ENCODE data around the gene IGFBP4.

Gene IGFBP4

DNA sequence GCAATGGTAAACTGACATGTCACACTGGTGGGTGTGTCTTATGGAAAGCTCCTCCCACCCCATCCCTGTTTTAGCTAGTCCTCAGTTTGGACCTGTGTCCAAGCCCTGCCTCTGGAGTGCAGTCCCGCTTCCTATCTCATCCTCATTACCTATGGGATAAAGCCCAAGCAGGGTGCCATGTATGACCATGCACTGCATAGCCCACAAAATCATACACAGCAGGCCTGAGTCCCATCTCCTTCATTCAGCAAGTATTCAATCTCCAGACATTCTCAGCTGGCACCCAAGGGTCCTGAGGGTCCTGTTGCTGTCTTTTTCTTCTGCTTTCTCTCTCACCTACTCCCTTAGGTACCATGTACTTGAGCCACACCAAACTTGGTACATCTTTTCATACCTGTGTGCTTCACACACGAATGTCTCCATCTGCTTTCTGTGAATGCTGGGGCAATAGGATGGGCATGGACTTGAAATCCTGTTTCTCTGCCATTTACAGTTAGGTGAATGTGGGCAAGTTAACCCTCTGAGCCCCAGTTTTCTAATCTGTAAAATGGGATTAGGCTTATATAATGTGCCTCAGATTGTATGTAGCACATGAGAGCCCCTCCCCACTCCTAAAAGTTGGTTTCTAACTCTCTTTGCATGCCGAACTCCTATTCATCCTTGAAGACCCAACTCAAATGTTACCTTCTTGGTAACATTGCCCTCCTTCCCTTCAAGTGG lies 29.6 kb downstream of the IGFBP4 start:
- no peak for DNase-seq

DNA sequence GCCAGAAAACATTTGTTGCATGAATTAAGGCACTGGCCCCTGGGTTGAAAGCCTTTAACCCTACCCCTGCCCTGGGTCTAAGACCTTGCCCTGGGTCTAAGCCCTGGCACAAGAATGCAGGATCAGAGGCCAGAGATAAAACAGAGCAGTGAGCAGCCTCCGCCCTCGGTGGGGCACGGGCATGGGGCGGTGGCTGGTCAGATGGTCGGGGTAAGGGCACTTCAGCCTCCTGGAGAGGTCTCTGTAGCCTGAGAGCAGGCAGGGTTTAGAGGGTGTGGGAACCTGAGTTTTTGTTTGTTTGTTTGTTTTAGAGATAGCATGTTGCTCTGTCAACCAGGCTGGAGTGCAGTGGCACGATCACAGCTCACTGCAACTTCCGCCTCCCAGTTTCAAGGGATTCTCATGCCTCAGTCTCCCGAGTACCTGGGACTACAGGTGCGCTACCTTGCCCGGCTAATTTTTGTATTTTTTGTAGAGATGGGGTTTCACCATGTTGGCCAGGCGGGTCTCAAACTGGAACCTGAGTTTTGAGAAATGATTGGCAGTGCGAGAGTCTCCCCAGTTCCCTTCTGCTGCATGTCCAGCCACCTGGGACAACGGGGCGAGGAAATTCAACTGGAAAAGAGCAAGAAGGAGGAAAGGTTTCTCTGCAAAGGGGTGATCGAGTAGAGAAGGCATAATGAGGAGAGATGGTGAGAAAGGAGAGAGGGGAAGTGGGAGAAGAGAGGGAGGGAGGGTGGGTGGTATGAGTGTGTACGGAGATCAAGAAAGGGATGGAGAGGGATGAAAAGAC lies 30.5 kb downstream of the IGFBP4 start:
- no peak for DNase-seq

DNA sequence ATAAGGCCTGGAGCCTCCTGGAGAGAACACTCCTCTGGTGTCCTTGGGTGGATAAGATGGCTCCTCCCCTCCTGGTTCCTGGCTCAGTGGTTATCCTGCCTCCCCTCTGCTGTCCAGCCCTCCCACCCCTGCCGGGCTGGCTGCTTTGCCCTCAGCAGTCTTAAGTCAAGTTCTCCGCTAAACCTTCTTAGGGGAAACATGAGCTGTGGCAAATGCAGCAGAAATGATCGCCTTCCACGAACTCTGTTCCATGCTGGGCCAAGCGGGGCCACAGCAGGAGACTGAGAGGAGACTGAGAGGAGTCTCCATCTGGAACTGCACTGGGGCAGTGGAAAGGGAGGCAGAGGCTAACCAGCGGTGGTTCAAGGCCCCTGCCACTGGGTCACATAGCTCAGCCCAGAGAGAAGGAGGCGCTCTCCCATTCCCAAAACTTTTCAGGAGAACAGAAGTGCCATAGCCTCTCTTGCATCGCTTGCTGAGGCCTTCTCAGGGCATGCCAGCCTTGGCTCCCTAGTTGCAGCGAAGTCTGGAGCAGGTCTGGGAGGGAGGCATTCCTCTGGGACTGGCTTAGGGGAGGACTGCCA lies 31.3 kb downstream of the IGFBP4 start:
- DNase-seq: no peak

DNA sequence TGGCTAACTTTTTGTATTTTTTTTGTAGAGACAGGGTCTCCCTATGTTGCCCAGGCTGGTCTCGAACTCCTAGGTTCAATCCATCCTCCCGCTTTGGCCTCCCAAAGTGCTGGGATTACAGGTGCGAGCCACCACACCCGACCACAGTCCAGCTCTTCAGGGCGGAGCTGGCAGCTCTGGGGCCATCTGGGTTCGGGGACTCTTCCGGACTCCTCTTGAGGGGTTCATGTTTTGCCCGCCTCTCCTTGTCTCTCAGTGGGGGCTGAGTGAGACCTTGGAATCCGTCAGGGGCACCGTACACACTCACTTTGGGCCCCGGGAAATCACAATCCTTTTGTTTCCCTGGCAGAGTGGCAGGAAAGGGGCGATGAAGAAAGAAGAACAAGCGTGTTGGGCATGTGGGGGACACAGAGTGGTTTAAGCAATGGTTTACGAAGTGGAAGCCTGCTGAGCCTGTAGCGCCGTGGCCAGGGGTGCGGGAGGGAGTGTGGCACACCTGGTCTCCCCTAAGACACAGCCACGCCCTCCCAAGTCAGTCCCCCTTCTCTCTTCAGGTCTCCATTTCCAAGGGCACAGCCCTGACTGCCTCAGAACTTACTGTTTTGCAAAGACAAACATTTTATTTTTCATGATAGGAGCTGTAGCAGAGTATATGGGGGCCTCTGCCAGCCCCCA lies 32.1 kb downstream of the IGFBP4 start:
- no peak for DNase-seq

DNA sequence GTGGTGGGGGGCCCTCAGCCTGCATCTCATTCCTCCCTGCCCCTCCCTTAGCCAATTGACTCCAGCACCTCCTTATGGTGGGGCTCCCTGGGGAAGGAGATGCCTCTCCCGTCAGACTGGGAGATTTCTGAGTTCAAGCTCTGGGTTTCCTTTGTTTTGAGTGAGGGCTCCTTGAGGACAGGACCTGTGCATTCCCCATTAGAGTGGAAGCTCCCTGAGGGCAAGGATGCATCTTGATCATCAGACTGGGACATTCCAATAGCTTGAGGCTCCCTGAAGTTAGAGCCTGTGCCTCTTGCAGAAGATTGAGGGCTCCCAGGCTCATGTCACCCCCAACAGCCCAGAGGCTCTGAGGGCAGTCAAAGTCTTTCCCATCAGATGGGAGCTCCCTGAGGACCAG lies 34.5 kb downstream of the IGFBP4 start:
- DNase-seq: no peak

DNA sequence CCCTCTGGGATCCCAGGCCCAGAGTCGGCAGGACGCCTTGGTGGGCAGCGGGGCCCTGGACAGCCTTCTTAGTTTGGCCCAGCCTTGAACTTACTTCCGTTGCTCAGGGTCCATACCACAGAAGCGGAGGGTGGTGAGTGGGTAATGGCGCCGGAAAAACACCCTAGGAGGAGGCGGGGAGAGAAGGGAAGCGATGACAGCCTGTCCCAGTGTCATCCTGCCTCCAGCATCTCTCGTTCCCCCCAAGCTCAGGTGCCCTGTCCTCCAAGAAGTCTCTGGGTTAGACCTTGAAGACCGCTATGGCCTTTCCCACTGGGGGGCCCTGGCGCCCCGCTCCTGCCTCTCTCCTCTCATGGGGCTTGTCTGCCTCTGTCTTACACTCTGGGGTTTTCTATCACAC lies 35.2 kb downstream of the IGFBP4 start:
- DNase-seq: no peak

DNA sequence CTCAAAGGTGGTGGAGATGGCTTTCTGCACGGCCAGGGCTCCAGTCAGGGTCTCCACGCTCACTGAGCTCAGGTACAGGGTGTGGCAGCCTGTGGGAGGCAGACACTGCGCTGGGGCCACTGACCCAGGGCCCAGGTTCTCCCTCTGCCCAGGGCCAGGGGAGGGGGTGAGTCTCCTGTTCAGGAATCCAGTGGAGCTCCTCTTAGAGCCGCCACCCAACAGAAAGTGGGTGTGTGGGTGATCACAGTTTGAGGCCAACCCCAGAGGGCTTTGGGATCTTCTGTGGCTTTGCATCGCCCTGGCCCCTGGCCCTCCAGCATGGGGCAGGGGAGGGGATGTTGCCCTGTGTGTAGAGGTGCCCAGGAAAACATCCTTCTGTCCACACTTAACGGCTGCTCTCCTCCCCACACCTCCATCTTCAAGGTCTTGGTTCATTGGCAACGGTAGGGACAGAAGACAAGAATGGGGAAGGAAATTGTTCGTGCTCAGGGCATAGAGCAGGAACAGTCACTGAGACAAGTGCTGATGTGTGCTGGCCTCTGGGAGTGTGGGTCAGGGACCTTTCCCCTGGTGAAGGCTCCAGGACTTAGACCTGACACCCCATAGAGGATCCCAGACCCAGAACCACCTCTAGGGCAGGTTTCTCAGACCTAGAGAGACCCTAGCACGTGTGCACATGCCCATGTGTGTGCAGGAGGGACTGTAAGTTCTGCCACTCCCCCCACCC lies 36.7 kb downstream of the IGFBP4 start:
- no peak for DNase-seq

DNA sequence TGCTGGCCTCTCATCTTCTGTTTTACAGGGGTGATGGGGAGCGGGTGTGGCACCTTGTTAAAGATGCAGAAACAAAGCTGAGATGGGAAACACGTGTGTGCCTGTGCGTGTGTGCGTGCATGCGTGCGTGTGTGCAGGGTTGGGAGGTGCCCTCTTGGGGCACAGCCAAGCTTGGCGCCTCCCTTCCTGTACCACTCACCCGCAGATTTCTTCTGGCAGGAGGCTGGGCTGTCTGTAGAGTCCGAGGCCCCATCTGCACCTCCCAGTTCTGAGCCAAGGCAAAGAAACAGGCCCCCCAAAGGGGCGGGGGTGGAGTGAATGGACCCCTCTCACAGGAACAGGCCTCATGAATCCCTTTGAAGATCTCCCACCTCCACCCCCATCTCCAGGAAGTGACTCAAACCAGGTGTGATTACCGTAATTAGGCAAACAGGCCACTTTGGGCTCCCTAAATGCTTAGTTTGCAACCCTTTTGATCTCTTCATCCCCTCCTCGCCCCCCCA lies 37.3 kb downstream of the IGFBP4 start:
- no peak for DNase-seq

DNA sequence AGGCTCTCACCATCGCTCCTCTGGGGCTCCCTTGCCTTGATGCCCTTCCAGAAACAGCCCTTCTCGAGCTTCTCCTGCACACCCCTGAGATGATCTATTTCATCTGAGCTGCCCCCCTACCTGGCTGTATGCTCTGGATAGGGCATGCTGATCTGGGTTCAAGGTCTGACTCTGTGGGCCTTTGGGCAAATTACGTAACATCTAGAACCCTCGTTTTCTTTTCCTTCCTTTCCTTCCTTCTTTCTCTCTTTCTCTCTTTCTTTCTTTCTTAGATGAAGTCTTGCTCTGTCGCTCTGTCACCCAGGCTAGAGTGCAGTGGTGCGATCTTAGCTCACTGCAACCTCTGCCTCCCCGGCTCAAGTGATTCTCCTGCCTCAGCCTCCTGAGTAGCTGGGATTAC lies 37.9 kb downstream of the IGFBP4 start:
- no peak for DNase-seq

DNA sequence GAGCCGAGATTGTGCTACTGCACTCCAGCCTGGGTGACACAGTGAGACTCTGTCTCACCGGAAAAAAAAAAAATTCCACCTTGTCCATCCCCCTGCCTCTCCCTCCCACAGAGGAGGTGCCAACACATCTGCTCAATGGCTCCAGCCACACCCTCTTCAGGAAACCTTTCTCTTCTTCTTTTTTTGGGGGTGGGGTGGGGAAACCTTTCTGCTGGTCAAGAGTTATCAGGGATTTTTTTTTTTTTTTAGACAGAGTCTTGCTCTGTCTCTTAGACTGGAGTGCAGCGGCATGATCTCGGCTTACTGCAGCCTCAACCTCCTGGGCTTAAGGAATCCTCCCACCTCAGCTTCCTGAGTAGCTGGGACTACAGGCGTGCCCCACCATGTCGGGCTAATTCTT lies 39.5 kb downstream of the IGFBP4 start:
- DNase-seq: no peak

DNA sequence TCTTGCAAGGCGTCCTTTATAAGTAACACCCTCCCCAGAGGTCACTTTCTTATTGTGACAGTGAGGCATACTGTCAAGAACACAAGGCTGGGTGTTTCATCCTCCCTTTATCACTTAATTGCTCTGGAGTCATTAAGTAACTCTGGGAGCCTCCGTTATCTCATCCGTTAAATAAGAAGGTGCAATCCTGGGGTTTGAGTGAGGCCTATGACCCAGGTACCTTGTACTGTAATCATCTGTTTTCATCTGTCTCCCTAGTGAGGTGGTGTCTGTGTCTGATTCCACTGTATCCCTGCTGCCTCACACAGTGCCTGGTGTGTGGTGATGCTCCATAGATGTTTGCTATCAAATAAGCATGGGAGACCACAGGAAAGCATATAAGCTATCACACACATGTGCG lies 40.4 kb downstream of the IGFBP4 start:
- no peak for DNase-seq

DNA sequence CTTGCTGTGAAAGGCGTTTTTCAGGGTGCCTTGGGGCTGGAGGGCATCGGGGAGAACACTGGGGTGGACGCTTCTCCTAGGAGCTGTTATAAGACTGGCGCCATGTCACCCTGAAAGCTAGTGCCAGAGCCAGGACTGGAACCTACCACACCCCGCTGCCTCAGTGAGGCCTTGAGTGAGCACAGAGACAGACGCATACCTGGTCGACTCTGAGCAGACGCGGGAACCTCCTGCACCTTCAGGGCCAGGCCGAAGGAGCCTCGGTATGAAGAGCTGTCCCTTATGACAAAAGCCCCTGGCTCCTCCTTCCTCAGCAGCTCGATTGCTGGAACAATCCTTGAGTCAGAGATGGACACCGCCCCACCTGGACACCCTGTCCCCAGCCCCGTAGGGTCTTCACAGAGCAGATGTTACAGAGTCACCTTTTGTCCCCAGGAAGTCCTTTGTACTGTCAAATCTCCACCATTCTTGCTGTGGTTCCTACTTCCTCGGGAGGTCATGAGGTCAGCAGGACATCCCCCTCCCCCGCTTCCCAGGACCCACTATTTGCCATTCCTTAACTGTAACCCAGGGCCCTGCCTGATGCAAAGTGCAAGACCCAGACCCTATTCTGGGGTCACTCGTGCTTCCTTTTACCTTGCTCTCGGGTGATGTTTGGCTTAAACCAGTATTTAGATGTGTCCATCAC lies 41.2 kb downstream of the IGFBP4 start:
- no peak for DNase-seq

DNA sequence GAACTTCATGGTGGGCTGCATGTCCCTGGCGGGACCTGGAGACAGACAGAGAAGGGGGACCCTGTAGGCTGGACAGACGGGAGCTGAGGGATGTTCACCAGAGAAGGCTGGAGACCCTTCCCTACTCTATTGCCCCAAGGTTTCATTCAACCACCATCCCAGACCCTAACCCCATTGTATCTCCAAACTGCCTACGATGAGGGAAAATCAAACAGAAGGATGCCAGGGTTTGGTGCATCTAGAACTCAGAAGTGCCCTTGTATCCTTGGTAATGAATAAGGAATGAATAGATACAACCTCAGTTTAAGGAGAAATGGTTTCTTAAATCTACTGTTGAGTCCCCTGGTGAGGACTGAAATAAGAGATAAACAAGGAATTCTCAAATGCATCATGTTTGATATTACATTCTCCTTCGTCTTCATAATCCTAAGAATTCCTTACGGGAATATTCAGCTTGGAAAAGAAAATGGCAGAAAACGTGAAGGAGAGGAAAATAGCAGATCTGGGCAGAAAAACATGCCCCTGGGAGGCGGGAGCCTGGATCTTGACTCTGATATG lies 41.8 kb downstream of the IGFBP4 start:
- no peak for DNase-seq

DNA sequence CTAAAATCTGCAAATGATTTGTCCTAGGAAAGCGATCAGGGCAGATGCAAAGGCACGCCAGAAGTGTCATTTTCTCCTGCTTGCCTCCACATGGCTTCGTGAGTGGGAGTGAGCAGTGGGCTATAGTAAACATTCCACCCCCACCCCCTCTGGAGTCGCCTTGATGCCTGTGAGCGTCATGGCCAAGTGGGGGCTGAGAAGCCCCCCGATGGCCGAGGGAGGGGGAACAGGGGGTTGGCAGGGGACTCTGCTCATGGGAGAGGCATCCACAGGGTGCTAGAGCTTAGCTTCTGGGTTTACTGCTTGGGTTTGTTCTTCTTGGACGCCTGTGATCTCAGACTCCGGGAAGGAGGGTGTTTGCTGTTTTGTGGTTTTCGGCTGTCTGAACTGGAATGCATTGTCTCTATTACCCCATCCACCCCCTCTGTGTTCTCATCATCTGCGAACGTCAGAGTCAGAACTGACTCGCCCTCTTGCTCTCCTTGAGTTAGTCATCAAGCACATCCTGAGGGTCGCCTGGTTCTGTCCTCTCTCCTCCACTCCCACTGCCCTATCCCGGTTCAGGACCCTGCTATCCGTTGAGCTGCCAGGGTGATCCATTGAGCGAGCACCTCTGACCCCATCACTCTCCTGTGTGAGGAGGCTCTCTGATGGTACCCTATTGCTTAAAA lies 42.7 kb downstream of the IGFBP4 start:
- no peak for DNase-seq

DNA sequence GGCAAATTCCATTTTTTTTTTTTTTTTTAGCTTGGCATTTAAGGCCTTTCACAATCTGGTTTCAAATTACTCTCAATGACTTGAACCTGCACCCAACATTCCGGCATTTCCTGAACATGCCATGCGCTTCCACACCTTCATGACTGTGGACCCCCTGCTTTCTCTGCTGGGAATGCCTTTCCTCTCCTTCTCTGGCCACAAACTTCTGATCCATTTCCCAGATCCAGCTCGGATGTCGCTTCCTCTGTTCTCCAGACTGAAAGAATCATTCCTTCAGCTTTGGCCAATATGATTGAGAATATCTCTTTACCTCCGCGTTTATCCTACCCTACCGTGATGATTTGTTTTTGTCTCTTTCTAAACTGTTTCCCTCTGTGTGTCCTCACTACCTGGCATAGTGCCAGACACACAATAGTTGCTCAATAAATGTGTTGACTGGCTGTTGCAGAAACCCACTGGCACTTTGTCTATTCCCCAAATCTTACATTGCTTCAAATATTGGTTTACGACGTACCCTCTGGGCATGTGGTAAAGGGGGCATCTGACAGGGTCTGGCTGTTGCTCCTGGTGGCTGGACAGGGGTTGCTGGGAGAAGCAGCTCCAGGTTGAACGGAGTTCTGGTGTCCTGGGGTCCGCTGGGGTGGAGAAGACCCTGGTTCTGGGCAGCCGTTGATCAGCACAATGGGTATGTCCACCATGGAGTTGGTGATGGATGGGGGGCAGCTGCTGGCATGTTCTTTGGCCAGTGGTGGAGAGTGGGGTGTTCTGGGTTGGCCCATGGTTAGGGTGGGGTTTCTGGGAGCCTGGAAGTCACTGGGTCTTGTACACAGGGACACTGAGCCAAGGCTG lies 43.5 kb downstream of the IGFBP4 start:
- no peak for DNase-seq

DNA sequence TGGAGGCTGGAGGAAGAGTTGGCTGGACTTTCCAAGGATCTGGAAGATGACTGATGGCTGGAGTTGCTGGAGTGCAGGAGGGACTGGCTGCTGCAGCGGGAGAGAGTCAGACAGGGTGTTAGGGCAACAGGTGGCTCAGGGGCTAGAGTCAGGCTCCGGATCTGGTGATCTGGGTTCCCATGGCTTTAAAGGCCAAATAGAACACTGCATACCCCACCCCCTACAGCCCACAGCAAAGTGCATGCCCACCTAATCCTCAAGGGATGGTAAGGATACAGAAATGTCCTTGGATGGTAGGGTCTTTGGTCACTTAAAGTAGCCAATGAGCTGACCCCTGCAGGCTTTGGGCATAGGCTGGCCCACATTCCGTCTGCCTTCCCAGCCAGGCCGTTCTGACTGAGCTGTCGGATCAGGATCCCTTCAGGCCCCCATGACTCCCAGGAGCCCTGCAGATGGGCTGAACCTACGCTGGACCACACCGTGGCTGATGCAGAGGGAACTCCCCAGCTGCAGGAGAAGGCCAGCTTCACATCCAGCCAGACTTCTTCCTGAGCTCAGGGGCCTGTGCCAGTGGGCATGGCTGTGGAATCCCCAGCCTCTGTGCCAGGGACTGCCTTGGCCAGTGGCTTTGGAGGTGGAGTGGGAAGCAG lies 44.2 kb downstream of the IGFBP4 start:
- no peak for DNase-seq

DNA sequence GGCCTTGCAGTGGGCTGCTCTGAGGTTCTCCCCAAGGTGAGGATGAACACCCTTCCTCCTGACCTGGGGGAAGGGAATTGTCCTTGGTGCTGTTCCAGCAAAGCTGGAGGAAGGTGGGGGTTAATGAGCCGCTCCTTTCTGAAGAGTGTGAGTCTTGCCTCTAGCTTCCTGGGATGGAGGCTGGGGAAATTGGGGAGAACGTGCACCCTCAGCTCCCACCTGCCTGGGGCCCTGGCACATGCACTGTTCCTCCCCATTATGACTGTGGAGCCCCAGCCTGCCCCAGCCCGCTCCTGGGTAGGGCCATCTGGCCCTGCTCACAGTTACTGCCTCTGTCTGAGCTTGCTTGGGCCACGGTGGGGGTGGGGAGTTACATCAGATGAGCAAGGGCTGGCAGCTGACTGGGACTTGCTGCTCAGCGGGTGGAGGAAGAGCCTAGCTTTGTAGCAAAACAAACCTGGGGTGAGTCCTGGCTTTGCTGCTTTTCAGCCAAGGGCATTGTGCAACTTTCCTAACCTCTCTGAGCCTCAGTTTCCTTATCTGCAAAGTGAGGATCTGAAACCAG lies 47.1 kb downstream of the IGFBP4 start:
- no peak for DNase-seq

DNA sequence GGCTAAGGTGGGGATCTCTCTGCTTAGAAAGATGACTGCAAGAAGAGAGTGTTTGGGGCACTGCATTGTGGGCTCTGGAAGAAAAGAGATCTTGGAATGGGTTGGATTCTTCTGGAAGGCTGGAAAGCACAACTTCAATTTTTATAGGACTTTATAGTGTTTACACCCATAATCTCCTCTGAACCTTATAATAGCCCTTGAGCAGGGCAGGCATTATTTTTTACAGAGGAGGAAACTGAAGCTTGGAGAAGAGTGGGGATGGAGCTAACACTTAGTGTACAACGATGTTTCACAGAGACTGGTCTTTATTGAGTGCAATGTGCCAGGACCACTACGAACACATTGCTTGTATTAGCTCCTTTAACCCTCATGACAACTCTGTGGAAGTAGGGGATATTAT lies 47.7 kb downstream of the IGFBP4 start:
- DNase-seq: no peak

DNA sequence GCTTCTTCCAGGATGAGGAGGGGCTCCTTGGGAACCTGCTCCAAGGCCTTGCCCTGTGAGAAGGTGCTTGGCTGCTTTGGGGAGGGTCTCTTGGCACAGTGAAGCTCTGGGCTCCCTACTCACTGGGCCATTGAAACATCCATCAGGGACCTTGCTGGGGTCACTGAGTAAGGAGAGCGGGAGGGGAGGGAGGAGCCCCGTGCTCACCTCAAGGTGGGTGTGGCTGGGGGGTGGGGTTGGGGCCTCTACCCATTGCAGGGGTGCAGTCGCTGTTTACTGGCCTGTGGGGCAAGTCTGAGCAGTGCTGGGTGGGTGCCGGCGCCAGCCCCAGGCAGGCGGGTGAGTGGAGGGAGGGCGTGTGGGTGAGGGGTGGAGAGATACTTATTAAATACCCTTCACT lies 48.2 kb downstream of the IGFBP4 start:
- DNase-seq: no peak

Measured in GF-D8 (cell line).